GM12865 (cell line): ENCODE measurements around the gene RTN4RL1.
"Not testable (repeated sequence)": the region's sequence is repeated elsewhere in the genome, so short reads cannot be mapped to it uniquely, and the experiment has no call there.

ENCODE experiments used
- DNase-seq: peaks from one replicate; pipeline ENCODE4 v3.0.0; 2010; ENCODE audit warnings: low read depth
- H3K4me3 ChIP-seq: 2 replicates; pipeline ENCODE4 v1.5.1; 2011; ENCODE audit warnings: mild to moderate bottlenecking, low read depth, low read length, control low read depth
- CTCF ChIP-seq: IDR thresholded peaks from 2 replicates; pipeline ENCODE4 v1.5.1; 2011; ENCODE audit warnings: low read length, control low read depth, low read depth, inconsistent platforms; ENCODE audit not compliant: insufficient read depth; ENCODE audit errors: missing control alignments

RTN4RL1 gene

GRCh38 chr17:2017274-2017941 is 7.7 kb downstream of the RTN4RL1 start:
- peak; percentile 69 for DNase-seq
- no peak overlapping the region for H3K4me3 ChIP-seq

GRCh38 chr17:2016494-2016893 is 8.6 kb downstream of the RTN4RL1 start:
- DNase-seq, result no peak
- TF ChIP-seq CTCF, result no peak
- no peak overlapping the region for H3K4me3 ChIP-seq

More at GRCh38 chr17:2017274-2017941, 7.7 kb downstream of the RTN4RL1 start:
- TF ChIP-seq CTCF, result no peak

GRCh38 chr17:2015314-2015713 is 9.8 kb downstream of the RTN4RL1 start:
- no peak overlapping the region for H3K4me3 ChIP-seq
- no peak for TF ChIP-seq CTCF
- no peak for DNase-seq

GRCh38 chr17:2013994-2014317 is 11.2 kb downstream of the RTN4RL1 start:
- no peak for TF ChIP-seq CTCF
- no peak overlapping the region for H3K4me3 ChIP-seq
- DNase-seq, result no peak

- not testable (repeated sequence) for DNase-seq, H3K4me3 ChIP-seq
Measured at GRCh38 chr17:2013220-2013993, 11.7 kb downstream of the RTN4RL1 start.

GRCh38 chr17:2012499-2012898 is 12.6 kb downstream of the RTN4RL1 start:
- no peak for DNase-seq
- H3K4me3 ChIP-seq, result no peak overlapping the region
- no peak for TF ChIP-seq CTCF

GRCh38 chr17:2011411-2012371 is 13.4 kb downstream of the RTN4RL1 start:
- H3K4me3 ChIP-seq, result no peak overlapping the region
- no peak for DNase-seq
- no peak for TF ChIP-seq CTCF
